ENCODE measurements around the gene DBT.
A peak's percentile ranks its signal among the peaks of the same experiment; 100 is the strongest.
"Not testable (repeated sequence)": the region's sequence is repeated elsewhere in the genome, so short reads cannot be mapped to it uniquely, and the experiment has no call there.

DBT gene

GRCh38 chr1:100265931-100266740 lies 16.5 kb upstream of the DBT start, which contains the start of gene RTCA:
RTCA (plus strand) TSS chr1:100266216; CDS start chr1:100266376, 160 bp downstream.
- Histone ChIP-seq H3K36me3 (ENCODE audit: insufficient read depth, low read length) (peaks cover 23% of the 10 kb centered on the region), H3K9ac (ENCODE audit: low read depth, low read length) (peak within 1 kb of the TSS; percentile 99), H3K9me3 (ENCODE audit: control insufficient read depth, insufficient read depth, low read length) (peaks cover 8% of the 10 kb centered on the region), H3K4me1 (ENCODE audit: insufficient read depth, low read length) (no peaks in the 10 kb centered on the region)

- H3K9me3 ChIP-seq (ENCODE audit: control insufficient read depth, insufficient read depth, low read length): peaks cover 8% of the 10 kb centered on the region
- H3K9ac ChIP-seq (ENCODE audit: low read depth, low read length): peak overlapping the region; percentile 99
- peaks cover 17% of the 10 kb centered on the region for H3K36me3 ChIP-seq (ENCODE audit: insufficient read depth, low read length)
- no peaks in the 10 kb centered on the region for H3K4me1 ChIP-seq (ENCODE audit: insufficient read depth, low read length)
Observed at GRCh38 chr1:100265562-100265930, 15.9 kb upstream of the DBT start.

GRCh38 chr1:100264081-100264480 lies 14.4 kb upstream of the DBT start:
- not testable (repeated sequence) for H3K9ac ChIP-seq (ENCODE audit: low read depth, low read length); H3K9me3 ChIP-seq (ENCODE audit: control insufficient read depth, insufficient read depth, low read length); H3K4me1 ChIP-seq (ENCODE audit: insufficient read depth, low read length)
- peaks cover 13% of the 10 kb centered on the region for H3K36me3 ChIP-seq (ENCODE audit: insufficient read depth, low read length)

DNA sequence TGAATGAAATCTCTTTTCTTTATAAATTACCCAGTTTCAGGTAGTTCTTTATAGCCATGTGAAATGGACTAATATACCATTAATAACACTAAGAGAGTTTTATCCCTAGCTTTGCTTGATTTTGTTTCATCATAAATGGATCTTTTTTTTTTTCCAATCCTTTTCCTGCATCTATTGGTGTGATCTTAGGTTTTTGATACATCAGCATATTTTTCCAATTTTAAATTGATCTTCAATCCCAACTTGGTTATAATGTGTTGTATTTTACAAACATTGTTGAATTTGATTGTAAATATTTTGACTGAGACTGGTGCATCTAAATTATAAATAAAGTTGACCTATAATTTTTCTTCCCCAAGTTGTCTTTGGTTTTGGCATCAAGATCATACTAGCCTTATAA lies 12.1 kb upstream of the DBT start:
- no peaks in the 10 kb centered on the region for H3K4me1 ChIP-seq (ENCODE audit: insufficient read depth, low read length)
- H3K36me3 ChIP-seq (ENCODE audit: insufficient read depth, low read length): no peaks in the 10 kb centered on the region
- H3K9me3 ChIP-seq (ENCODE audit: control insufficient read depth, insufficient read depth, low read length): peaks cover 8% of the 10 kb centered on the region
- no peak overlapping the region for H3K9ac ChIP-seq (ENCODE audit: low read depth, low read length)

- H3K4me1 ChIP-seq (ENCODE audit: insufficient read depth, low read length); H3K9ac ChIP-seq (ENCODE audit: low read depth, low read length); H3K36me3 ChIP-seq (ENCODE audit: insufficient read depth, low read length); H3K9me3 ChIP-seq (ENCODE audit: control insufficient read depth, insufficient read depth, low read length): not testable (repeated sequence)
Observed at GRCh38 chr1:100258427-100258826, 8.8 kb upstream of the DBT start.

- not testable (repeated sequence) for H3K36me3 ChIP-seq (ENCODE audit: insufficient read depth, low read length)
Observed at GRCh38 chr1:100256273-100256672, 6.6 kb upstream of the DBT start.

DNA sequence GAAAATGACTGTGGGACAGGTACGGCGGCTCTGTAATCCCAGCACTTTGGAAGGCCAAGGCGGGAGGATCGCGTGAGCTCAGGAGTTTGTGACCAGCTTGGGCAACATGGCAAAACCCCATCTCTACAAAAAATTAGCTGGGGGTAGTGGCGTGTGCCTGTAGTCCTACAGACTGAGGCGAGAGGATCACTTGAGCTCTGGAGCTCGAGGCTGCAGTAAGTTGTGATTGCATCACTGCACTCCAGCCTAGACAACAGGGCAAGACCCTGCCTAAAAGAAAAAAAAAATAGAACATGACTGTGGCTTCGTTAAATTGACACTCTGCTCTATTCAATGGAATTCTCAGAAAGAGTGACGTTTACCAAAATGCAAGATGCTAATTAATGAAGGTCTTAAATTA lies 3.9 kb upstream of the DBT start:
- Histone ChIP-seq H3K9me3 (ENCODE audit: control insufficient read depth, insufficient read depth, low read length) (no peaks in the 10 kb centered on the region), H3K9ac (ENCODE audit: low read depth, low read length) (no peak overlapping the region), H3K4me1 (ENCODE audit: insufficient read depth, low read length) (no peaks in the 10 kb centered on the region), H3K36me3 (ENCODE audit: insufficient read depth, low read length) (no peaks in the 10 kb centered on the region)

More at GRCh38 chr1:100256273-100256672, 6.6 kb upstream of the DBT start:
- not testable (repeated sequence) for H3K9me3 ChIP-seq (ENCODE audit: control insufficient read depth, insufficient read depth, low read length); H3K4me1 ChIP-seq (ENCODE audit: insufficient read depth, low read length); H3K9ac ChIP-seq (ENCODE audit: low read depth, low read length)

DNA sequence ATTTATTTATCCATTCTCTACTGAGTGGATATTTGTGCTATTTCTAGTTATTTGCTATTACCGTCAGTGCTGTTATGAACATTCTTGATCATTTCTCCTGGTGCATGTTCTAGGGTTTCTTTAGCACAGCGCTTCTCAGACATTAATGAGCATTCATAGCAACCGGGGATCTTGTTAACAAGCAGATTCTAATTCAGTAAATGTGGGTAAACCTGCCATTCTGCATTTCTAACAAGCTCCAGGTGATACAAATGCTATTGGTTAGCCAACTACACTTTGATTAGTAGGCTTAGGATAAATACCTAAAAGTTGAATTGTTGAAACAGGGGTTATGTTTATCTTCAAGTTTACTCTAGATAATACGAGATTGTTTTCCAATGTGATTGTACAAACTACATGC lies 3.3 kb upstream of the DBT start:
- Histone ChIP-seq H3K4me1 (ENCODE audit: insufficient read depth, low read length) (no peaks in the 10 kb centered on the region), H3K36me3 (ENCODE audit: insufficient read depth, low read length) (no peaks in the 10 kb centered on the region), H3K9me3 (ENCODE audit: control insufficient read depth, insufficient read depth, low read length) (no peaks in the 10 kb centered on the region), H3K9ac (ENCODE audit: low read depth, low read length) (no peak overlapping the region)

GRCh38 chr1:100250807-100251206 lies 1.2 kb upstream of the DBT start:
- H3K9me3 ChIP-seq (ENCODE audit: control insufficient read depth, insufficient read depth, low read length): no peaks in the 10 kb centered on the region

DNA sequence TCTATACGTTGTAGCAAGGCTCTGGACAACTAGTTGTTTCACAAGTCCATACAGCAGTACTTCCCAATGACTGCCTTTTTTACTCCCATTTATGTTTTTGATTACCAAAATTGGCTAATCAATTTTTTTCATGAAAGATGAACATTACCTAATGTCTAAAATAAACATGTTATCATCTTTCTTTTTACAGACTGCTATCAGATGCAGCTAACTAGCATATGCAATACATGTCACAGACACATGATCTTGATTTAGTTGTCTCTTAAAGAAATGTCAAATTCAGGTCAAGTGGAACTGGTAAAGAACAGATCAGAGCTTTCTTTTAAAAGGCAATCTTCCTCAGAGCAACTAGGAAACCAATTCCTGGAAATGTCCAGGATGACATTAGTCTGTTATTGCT lies 630 bp upstream of the DBT start:
- H3K9me3 ChIP-seq (ENCODE audit: control insufficient read depth, insufficient read depth, low read length): no peaks in the 10 kb centered on the region
- peak overlapping the region; percentile 80 for H3K9ac ChIP-seq (ENCODE audit: low read depth, low read length)
- H3K4me1 ChIP-seq (ENCODE audit: insufficient read depth, low read length): no peaks in the 10 kb centered on the region
- no peaks in the 10 kb centered on the region for H3K36me3 ChIP-seq (ENCODE audit: insufficient read depth, low read length)

More at GRCh38 chr1:100250807-100251206, 1.2 kb upstream of the DBT start:
- no peaks in the 10 kb centered on the region for H3K36me3 ChIP-seq (ENCODE audit: insufficient read depth, low read length)
- no peaks in the 10 kb centered on the region for H3K4me1 ChIP-seq (ENCODE audit: insufficient read depth, low read length)
- no peak overlapping the region for H3K9ac ChIP-seq (ENCODE audit: low read depth, low read length)

DNA sequence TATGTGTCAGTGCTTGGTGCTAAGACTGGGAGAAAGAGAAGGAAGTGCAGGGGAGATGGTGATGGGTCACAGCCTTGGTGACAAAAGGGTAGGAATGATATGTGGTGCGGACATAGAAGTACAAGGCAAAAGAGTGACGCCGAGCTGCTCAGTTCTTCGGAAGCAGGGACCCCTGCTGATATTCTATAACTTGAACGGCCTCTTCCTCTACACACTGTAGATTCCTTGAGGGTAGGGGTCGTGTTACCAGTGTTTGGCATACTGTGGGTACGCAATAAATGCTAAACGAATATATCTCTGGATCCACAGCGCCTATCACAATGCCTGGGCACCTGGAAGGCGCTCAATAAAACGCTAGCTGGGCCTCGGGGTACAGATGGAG lies 488 bp downstream of the DBT start:
- Histone ChIP-seq H3K9ac (ENCODE audit: low read depth, low read length) (peak overlapping the region; percentile 80), H3K9me3 (ENCODE audit: control insufficient read depth, insufficient read depth, low read length) (no peaks in the 10 kb centered on the region), H3K4me1 (ENCODE audit: insufficient read depth, low read length) (no peaks in the 10 kb centered on the region), H3K36me3 (ENCODE audit: insufficient read depth, low read length) (no peaks in the 10 kb centered on the region)

- Histone ChIP-seq H3K9ac (ENCODE audit: low read depth, low read length) (no peak overlapping the region), H3K36me3 (ENCODE audit: insufficient read depth, low read length) (no peaks in the 10 kb centered on the region), H3K9me3 (ENCODE audit: control insufficient read depth, insufficient read depth, low read length) (no peaks in the 10 kb centered on the region), H3K4me1 (ENCODE audit: insufficient read depth, low read length) (no peaks in the 10 kb centered on the region)
Observed at GRCh38 chr1:100246738-100247137, 2.9 kb downstream of the DBT start.

GRCh38 chr1:100240631-100241030 lies 9.0 kb downstream of the DBT start:
- Histone ChIP-seq H3K36me3 (ENCODE audit: insufficient read depth, low read length) (no peaks in the 10 kb centered on the region), H3K9ac (ENCODE audit: low read depth, low read length) (no peak overlapping the region), H3K9me3 (ENCODE audit: control insufficient read depth, insufficient read depth, low read length) (no peaks in the 10 kb centered on the region), H3K4me1 (ENCODE audit: insufficient read depth, low read length) (no peaks in the 10 kb centered on the region)

- Histone ChIP-seq H3K9me3 (ENCODE audit: control insufficient read depth, insufficient read depth, low read length) (no peaks in the 10 kb centered on the region), H3K9ac (ENCODE audit: low read depth, low read length) (no peak overlapping the region), H3K36me3 (ENCODE audit: insufficient read depth, low read length) (no peaks in the 10 kb centered on the region), H3K4me1 (ENCODE audit: insufficient read depth, low read length) (no peaks in the 10 kb centered on the region)
Observed at GRCh38 chr1:100239961-100240360, 9.7 kb downstream of the DBT start.

GRCh38 chr1:100237091-100237490 lies 12.5 kb downstream of the DBT start:
- H3K9ac ChIP-seq (ENCODE audit: low read depth, low read length): no peak overlapping the region
- no peaks in the 10 kb centered on the region for H3K4me1 ChIP-seq (ENCODE audit: insufficient read depth, low read length)
- no peaks in the 10 kb centered on the region for H3K36me3 ChIP-seq (ENCODE audit: insufficient read depth, low read length)
- no peaks in the 10 kb centered on the region for H3K9me3 ChIP-seq (ENCODE audit: control insufficient read depth, insufficient read depth, low read length)

Measured in ES-I3 (cell line).